A549 (cell line): Measurements from ENCODE around the gene EAF2.

Experiments
- BHLHE40 ChIP-seq: IDR thresholded peaks from 2 replicates; pipeline ENCODE4 v1.6.1; 2012; ENCODE audit warnings: low read depth, low read length, inconsistent platforms
- HDAC2 ChIP-seq: fragments of 200-600 bp; sonication (generic); IDR thresholded peaks from 2 replicates; pipeline ENCODE4 v1.6.1; 2016
- KDM5A ChIP-seq: fragments of 200-600 bp; sonication (generic); IDR thresholded peaks from 2 replicates; pipeline ENCODE4 v1.6.1; 2016; ENCODE audit warnings: antibody characterized with exemption, mild to moderate bottlenecking
- MYC ChIP-seq: IDR thresholded peaks from 2 replicates; pipeline ENCODE4 v1.6.1; 2012; ENCODE audit warnings: mild to moderate bottlenecking, inconsistent platforms, low read length, improper control_type of control experiment, borderline replicate concordance
- POLR2A ChIP-seq: IDR thresholded peaks from 2 replicates; pipeline ENCODE4 v1.6.1; 2012; ENCODE audit warnings: mild to moderate bottlenecking, low read length
- POLR2AphosphoS2 ChIP-seq: conservative IDR thresholded peaks from 2 replicates; pipeline ENCODE4 v1.6.1; 2012; ENCODE audit warnings: low read length, improper control_type of control experiment, inconsistent platforms
- RCOR1 ChIP-seq: fragments of 150-350 bp; IDR thresholded peaks from 2 replicates; pipeline ENCODE4 v1.6.1; 2014; ENCODE audit warnings: antibody characterized with exemption, low read length, low read depth
- SMC3 ChIP-seq: fragments of >200 bp; sonication (Bioruptor Twin); formaldehyde crosslinking; IDR thresholded peaks from 3 replicates; pipeline ENCODE4 v1.6.1; 2018; ENCODE audit warnings: inconsistent platforms
- USF2 ChIP-seq: fragments of 450-650 bp; IDR thresholded peaks from 2 replicates; pipeline ENCODE4 v1.6.1; 2014; ENCODE audit warnings: antibody characterized with exemption
- TF ChIP-seq, protein P1 (sequence below): fragments of >200 bp; sonication (Bioruptor Twin); formaldehyde crosslinking; IDR thresholded peaks from 3 replicates; pipeline ENCODE4 v1.5.1; 2016
- TF ChIP-seq, protein P2 (sequence below): IDR thresholded peaks from 2 replicates; pipeline ENCODE4 v1.6.1; 2012
- TF ChIP-seq, protein P3 (sequence below): fragments of 200-600 bp; sonication (generic); IDR thresholded peaks from 2 replicates; pipeline ENCODE4 v1.6.1; 2016; ENCODE audit warnings: antibody characterized with exemption, mild to moderate bottlenecking, moderate library complexity

GRCh38 chr3:121871430-121871829 lies 36.4 kb downstream of the EAF2 start:
- TF ChIP-seq SMC3 (no peak), USF2 (no peak), MYC (no peak), POLR2AphosphoS2 (no peak), BHLHE40 (no peak), RCOR1 (no peak), KDM5A (no peak), POLR2A (no peak), HDAC2 (no peak)
- TF ChIP-seq, protein P1, sequence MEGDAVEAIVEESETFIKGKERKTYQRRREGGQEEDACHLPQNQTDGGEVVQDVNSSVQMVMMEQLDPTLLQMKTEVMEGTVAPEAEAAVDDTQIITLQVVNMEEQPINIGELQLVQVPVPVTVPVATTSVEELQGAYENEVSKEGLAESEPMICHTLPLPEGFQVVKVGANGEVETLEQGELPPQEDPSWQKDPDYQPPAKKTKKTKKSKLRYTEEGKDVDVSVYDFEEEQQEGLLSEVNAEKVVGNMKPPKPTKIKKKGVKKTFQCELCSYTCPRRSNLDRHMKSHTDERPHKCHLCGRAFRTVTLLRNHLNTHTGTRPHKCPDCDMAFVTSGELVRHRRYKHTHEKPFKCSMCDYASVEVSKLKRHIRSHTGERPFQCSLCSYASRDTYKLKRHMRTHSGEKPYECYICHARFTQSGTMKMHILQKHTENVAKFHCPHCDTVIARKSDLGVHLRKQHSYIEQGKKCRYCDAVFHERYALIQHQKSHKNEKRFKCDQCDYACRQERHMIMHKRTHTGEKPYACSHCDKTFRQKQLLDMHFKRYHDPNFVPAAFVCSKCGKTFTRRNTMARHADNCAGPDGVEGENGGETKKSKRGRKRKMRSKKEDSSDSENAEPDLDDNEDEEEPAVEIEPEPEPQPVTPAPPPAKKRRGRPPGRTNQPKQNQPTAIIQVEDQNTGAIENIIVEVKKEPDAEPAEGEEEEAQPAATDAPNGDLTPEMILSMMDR, result no peak
- TF ChIP-seq, protein P2, sequence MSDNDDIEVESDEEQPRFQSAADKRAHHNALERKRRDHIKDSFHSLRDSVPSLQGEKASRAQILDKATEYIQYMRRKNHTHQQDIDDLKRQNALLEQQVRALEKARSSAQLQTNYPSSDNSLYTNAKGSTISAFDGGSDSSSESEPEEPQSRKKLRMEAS, result no peak
- TF ChIP-seq, protein P3, sequence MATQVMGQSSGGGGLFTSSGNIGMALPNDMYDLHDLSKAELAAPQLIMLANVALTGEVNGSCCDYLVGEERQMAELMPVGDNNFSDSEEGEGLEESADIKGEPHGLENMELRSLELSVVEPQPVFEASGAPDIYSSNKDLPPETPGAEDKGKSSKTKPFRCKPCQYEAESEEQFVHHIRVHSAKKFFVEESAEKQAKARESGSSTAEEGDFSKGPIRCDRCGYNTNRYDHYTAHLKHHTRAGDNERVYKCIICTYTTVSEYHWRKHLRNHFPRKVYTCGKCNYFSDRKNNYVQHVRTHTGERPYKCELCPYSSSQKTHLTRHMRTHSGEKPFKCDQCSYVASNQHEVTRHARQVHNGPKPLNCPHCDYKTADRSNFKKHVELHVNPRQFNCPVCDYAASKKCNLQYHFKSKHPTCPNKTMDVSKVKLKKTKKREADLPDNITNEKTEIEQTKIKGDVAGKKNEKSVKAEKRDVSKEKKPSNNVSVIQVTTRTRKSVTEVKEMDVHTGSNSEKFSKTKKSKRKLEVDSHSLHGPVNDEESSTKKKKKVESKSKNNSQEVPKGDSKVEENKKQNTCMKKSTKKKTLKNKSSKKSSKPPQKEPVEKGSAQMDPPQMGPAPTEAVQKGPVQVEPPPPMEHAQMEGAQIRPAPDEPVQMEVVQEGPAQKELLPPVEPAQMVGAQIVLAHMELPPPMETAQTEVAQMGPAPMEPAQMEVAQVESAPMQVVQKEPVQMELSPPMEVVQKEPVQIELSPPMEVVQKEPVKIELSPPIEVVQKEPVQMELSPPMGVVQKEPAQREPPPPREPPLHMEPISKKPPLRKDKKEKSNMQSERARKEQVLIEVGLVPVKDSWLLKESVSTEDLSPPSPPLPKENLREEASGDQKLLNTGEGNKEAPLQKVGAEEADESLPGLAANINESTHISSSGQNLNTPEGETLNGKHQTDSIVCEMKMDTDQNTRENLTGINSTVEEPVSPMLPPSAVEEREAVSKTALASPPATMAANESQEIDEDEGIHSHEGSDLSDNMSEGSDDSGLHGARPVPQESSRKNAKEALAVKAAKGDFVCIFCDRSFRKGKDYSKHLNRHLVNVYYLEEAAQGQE, result no peak
